Brain microvascular endothelial cell (primary cell): Measurements from ENCODE around the gene FNDC3A.

ENCODE experiments used
- DNase-seq: peaks from one replicate; pipeline ENCODE4 v3.0.0-alpha.2; 2020
- H3K27ac ChIP-seq: fragments of 250-450 bp; sonication (Bioruptor Pico); 2 replicates; pipeline ENCODE4 v1.5.1; 2020; ENCODE audit warnings: mild to moderate bottlenecking, moderate library complexity
- H3K27me3 ChIP-seq: fragments of 250-450 bp; sonication (Bioruptor Pico); replicated peaks from 2 replicates; pipeline ENCODE4 v1.5.1; 2020; ENCODE audit warnings: mild to moderate bottlenecking
- H3K36me3 ChIP-seq: fragments of 250-450 bp; sonication (Bioruptor Pico); replicated peaks from 2 replicates; pipeline ENCODE4 v1.5.1; 2020; ENCODE audit warnings: mild to moderate bottlenecking
- H3K4me3 ChIP-seq: 2 replicates; pipeline ENCODE4 v1.5.1; 2011; ENCODE audit warnings: low read depth, mild to moderate bottlenecking, control low read depth, low read length, moderate library complexity
- in situ Hi-C: cut with HindIII; loops from 2 replicates; pipeline ENCODE4 v1.10.0; 2017; ENCODE audit warnings: low sequenced_read_pairs, low pct_ligation_motif_present
- TF ChIP-seq, protein P1 (sequence below): IDR thresholded peaks from 2 replicates; pipeline ENCODE4 v1.5.1; 2011; ENCODE audit warnings: low read depth, mild to moderate bottlenecking, moderate library complexity, low read length, control low read depth, inconsistent platforms; ENCODE audit errors: missing control alignments

Gene FNDC3A

DNA sequence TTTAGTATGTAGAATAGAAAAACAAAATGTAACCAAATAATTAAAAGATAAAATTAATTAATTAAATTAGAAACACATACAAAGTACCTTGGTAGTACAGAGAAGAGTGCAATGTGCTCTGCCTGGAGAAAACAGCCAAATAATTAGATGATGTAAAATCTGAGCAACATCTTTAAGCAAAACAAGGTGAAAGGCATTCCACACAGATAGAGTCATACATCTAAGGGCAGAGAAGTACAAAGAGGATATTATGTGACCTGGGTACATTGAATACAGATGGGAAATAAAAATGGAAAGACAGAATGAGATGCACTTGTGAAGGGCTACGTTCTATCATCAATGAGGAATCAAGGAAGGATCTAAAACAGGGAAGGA, 25.2 kb upstream of the FNDC3A start:
- Histone ChIP-seq H3K4me3 (no peak overlapping the region), H3K36me3 (no peaks in the 10 kb centered on the region), H3K27me3 (no peaks in the 10 kb centered on the region), H3K27ac (no peak overlapping the region)
- in situ Hi-C loops, result no loop called here
- no peak for DNase-seq
- TF ChIP-seq, protein P1, sequence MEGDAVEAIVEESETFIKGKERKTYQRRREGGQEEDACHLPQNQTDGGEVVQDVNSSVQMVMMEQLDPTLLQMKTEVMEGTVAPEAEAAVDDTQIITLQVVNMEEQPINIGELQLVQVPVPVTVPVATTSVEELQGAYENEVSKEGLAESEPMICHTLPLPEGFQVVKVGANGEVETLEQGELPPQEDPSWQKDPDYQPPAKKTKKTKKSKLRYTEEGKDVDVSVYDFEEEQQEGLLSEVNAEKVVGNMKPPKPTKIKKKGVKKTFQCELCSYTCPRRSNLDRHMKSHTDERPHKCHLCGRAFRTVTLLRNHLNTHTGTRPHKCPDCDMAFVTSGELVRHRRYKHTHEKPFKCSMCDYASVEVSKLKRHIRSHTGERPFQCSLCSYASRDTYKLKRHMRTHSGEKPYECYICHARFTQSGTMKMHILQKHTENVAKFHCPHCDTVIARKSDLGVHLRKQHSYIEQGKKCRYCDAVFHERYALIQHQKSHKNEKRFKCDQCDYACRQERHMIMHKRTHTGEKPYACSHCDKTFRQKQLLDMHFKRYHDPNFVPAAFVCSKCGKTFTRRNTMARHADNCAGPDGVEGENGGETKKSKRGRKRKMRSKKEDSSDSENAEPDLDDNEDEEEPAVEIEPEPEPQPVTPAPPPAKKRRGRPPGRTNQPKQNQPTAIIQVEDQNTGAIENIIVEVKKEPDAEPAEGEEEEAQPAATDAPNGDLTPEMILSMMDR, result no peak

DNA sequence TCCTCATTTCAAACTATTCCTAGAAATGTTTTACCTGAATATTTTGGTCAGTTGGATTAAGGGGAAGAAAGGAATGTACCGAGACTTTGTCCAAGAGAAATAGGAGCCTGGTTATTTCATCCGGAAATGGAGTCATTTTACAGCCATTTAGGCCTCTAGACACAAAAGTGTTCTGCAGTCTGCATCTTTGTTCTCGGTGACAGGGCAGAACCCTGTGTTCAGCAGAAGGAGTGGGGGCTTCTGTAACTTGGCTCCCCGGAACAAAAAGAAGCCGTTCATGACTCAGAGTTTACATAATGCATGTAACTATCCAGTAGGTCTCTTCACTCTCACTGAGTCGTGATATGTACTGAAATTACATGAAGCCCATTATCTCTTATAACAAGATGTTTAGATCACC, 21.6 kb upstream of the FNDC3A start:
- TF ChIP-seq, protein P1, result no peak
- no peak overlapping the region for H3K27ac ChIP-seq
- H3K4me3 ChIP-seq, result no peak overlapping the region
- in situ Hi-C loops, result no loop called here
- DNase-seq, result peak; percentile 43
- no peaks in the 10 kb centered on the region for H3K27me3 ChIP-seq
- no peaks in the 10 kb centered on the region for H3K36me3 ChIP-seq

GRCh38 chr13:48955536-48955935, 20.2 kb upstream of the FNDC3A start:
- no peaks in the 10 kb centered on the region for H3K36me3 ChIP-seq
- in situ Hi-C loops, result no loop called here
- TF ChIP-seq, protein P1, result no peak
- no peak for DNase-seq
- no peak overlapping the region for H3K27ac ChIP-seq
- H3K27me3 ChIP-seq, result no peaks in the 10 kb centered on the region
- no peak overlapping the region for H3K4me3 ChIP-seq

- Histone ChIP-seq H3K4me3 (no peak overlapping the region), H3K27ac (no peak overlapping the region), H3K27me3 (no peaks in the 10 kb centered on the region), H3K36me3 (no peaks in the 10 kb centered on the region)
- TF ChIP-seq, protein P1, result no peak
- in situ Hi-C loops, result no loop called here
- no peak for DNase-seq
These were observed 14.3 kb upstream of the FNDC3A start for GRCh38 chr13:48961379-48961778.

- Histone ChIP-seq H3K36me3 (no peaks in the 10 kb centered on the region), H3K27me3 (no peaks in the 10 kb centered on the region), H3K4me3 (no peak overlapping the region), H3K27ac (no peak overlapping the region)
- DNase-seq, result no peak
- TF ChIP-seq, protein P1, result no peak
- in situ Hi-C loops, result no loop called here
These were observed 13.4 kb upstream of the FNDC3A start for GRCh38 chr13:48962281-48962680.

- H3K27ac ChIP-seq, result no peak overlapping the region
- TF ChIP-seq, protein P1, result no peak
- DNase-seq, result no peak
- no peaks in the 10 kb centered on the region for H3K27me3 ChIP-seq
- in situ Hi-C loops, result no loop called here
- no peaks in the 10 kb centered on the region for H3K36me3 ChIP-seq
- H3K4me3 ChIP-seq, result no peak overlapping the region
These were observed 10.0 kb upstream of the FNDC3A start for GRCh38 chr13:48965736-48966135.
